Mesangial cell (primary cell): ENCODE data around the gene MYOCD. TPM values are rescaled to one million over a fixed set of nuclear protein-coding genes. Genes with fewer than 3 reads are reported as not detected.

Experiments
- total RNA-seq: library from RNA; depleted of rRNA; stranded (reverse); fragments of >200 nt; gene quantifications from 2 replicates; pipeline ENCODE4 v1.2.3, GENCODE V29; 2015

MYOCD gene
- 0.63 and 3.1 TPM in 2 replicates for total RNA-seq

GRCh38 chr17:12665263-12666210 is at the start of gene MYOCD:
TSS of gene MYOCD (plus strand) at chr17:12665890. CDS start at chr17:12666189, 299 bp downstream.

GRCh38 chr17:12789481-12790248 is 124.0 kb downstream of the MYOCD start, which contains the start of gene ARHGAP44:
TSS of gene ARHGAP44 (plus strand) at chr17:12789498. CDS start at chr17:12789839, 341 bp downstream.

Other genes with a start within 250 kb of the MYOCD start
- 1.8 and 3.8 TPM in 2 replicates for gene ARHGAP44, start 123.6 kb downstream of the MYOCD start, total RNA-seq